ENCODE results near the gene TOR1A. TPM values are rescaled to one million over a fixed set of nuclear protein-coding genes. Genes with fewer than 3 reads are reported as not detected.
"Not testable (repeated sequence)": the region's sequence is repeated elsewhere in the genome, so short reads cannot be mapped to it uniquely, and the experiment has no call there.

Gene TOR1A
- total and polyA plus RNA-seq, 11 donors = 10.5 to 27.3 (median 15.7) TPM

GRCh38 chr9:129801504-129801903 is 22.4 kb downstream of the TOR1A start:
- Histone ChIP-seq H3K27me3 (no peaks in the 10 kb centered on the region), H3K9me3 (no peaks in the 10 kb centered on the region), H3K4me3 (no peak overlapping the region), H3K4me1 (peaks cover 0 to 29% (median 8%) of the 10 kb centered on the region in 12 donors), H3K27ac (no peak overlapping the region), H3K36me3 (peaks cover 0 to 19% (median 4%) of the 10 kb centered on the region in 9 donors)
- DNase-seq = no peak
- WGBS, 4 donors = 81 to 85% (median 83%) methylated on average over 17 of the region's 17 CpGs
- intact Hi-C loops (cut with DNase I) = no loop called here
- TF ChIP-seq POLR2A (IDR thresholded peaks at IDR 0.05) = no peak
- TF ChIP-seq CTCF (IDR thresholded peaks at IDR 0.05) = no peak
- no peak for ATAC-seq

- intact Hi-C loops (cut with DNase I) = loop anchor here in 2 of 10 donors (5.0 to 10.0 kb wide), 2 partner anchors 664 to 672 kb away; no protein-coding TSS in a partner anchor
- no peak for TF ChIP-seq POLR2A (IDR thresholded peaks at IDR 0.05)
- no peak for TF ChIP-seq CTCF (IDR thresholded peaks at IDR 0.05)
- no peaks in the 10 kb centered on the region for H3K36me3 ChIP-seq
- no peak overlapping the region for H3K4me3 ChIP-seq
- H3K9me3 ChIP-seq = no peaks in the 10 kb centered on the region
- no peak for DNase-seq
- ATAC-seq = no peak
- H3K4me1 ChIP-seq = peaks cover 0 to 7% (median 5%) of the 10 kb centered on the region in 12 donors
- H3K27me3 ChIP-seq = peaks cover 0 to 6% (median 0%) of the 10 kb centered on the region in 9 donors
- no peak overlapping the region for H3K27ac ChIP-seq
- 38 to 50% (median 41%) methylated on average over 6 of the region's 6 CpGs for WGBS, 4 donors
Measured at GRCh38 chr9:129798973-129799372, 25.0 kb downstream of the TOR1A start.

GRCh38 chr9:129796029-129796428 is 27.9 kb downstream of the TOR1A start:
- not testable (repeated sequence) for H3K4me1 ChIP-seq, H3K36me3 ChIP-seq, H3K4me3 ChIP-seq, H3K9me3 ChIP-seq, H3K27me3 ChIP-seq, DNase-seq, ATAC-seq, H3K27ac ChIP-seq
- intact Hi-C loops (cut with DNase I) = loop anchor here in 2 of 10 donors (5.0 to 10.0 kb wide), 2 partner anchors 661 to 669 kb away; no protein-coding TSS in a partner anchor
- 76 to 92% (median 86%) methylated on average over 2 of the region's 2 CpGs for WGBS, 4 donors

GRCh38 chr9:129794549-129794948 is 29.4 kb downstream of the TOR1A start:
- 75 to 89% (median 81%) methylated on average over 8 of the region's 8 CpGs for WGBS, 4 donors

More at GRCh38 chr9:129794549-129794948, 29.4 kb downstream of the TOR1A start:
- DNase-seq (no peak), ATAC-seq (no peak)
- H3K27me3 ChIP-seq = peaks cover 0 to 10% (median 0%) of the 10 kb centered on the region in 9 donors
- peaks cover 0 to 5% (median 0%) of the 10 kb centered on the region in 12 donors for H3K4me1 ChIP-seq
- no peaks in the 10 kb centered on the region for H3K36me3 ChIP-seq
- no peaks in the 10 kb centered on the region for H3K9me3 ChIP-seq
- H3K4me3 ChIP-seq = no peak overlapping the region
- intact Hi-C loops (cut with DNase I) = loop anchor here in 1 of 10 donors (10.0 kb wide), 1 partner anchor 660 kb away; no protein-coding TSS in a partner anchor
- TF ChIP-seq POLR2A (IDR thresholded peaks at IDR 0.05) (no peak), CTCF (IDR thresholded peaks at IDR 0.05) (no peak)
- no peak overlapping the region for H3K27ac ChIP-seq
